Measurements from ENCODE around the gene FRMD4B.

The FRMD4B gene

GRCh38 chr3:69252141-69252540, 133.7 kb downstream of the FRMD4B start:
- TF ChIP-seq CTCF (IDR thresholded peaks at IDR 0.05; ENCODE audit: borderline replicate concordance, control extremely low read depth, extremely low read depth, insufficient read depth, missing control alignments), result no peak
- DNase-seq (ENCODE audit: low spot score), result no peak
- in situ Hi-C loops (cut with MboI; ENCODE audit: low sequenced_read_pairs, unreplicated experiment), result no loop called here

- no peak for DNase-seq (ENCODE audit: low spot score)
- in situ Hi-C loops (cut with MboI; ENCODE audit: low sequenced_read_pairs, unreplicated experiment), result no loop called here
- no peak for TF ChIP-seq CTCF (IDR thresholded peaks at IDR 0.05; ENCODE audit: borderline replicate concordance, control extremely low read depth, extremely low read depth, insufficient read depth, missing control alignments)
Measured at GRCh38 chr3:69251078-69251805, 134.6 kb downstream of the FRMD4B start.

DNA sequence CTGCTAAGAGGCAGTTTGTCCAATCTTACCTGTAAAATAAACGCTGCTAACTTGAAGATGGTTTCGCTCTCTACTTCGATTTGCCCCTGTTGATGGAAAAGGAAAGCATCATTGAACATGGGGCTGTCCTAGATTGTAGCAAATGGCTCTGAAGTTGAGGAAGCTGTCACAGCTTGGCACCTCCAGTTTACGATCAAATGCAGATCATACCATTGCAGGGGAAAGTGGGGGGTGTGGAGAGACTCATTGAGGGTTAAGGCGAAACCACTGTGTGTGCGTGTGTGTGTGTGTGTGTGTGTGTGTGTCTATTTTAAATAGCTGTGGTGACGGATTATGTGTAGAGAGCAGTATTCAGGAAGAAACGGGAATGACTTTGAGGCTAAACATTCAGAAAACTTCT, 135.9 kb downstream of the FRMD4B start:
- no peak for DNase-seq (ENCODE audit: low spot score)
- no peak for TF ChIP-seq CTCF (IDR thresholded peaks at IDR 0.05; ENCODE audit: borderline replicate concordance, control extremely low read depth, extremely low read depth, insufficient read depth, missing control alignments)
- in situ Hi-C loops (cut with MboI; ENCODE audit: low sequenced_read_pairs, unreplicated experiment), result no loop called here

DNA sequence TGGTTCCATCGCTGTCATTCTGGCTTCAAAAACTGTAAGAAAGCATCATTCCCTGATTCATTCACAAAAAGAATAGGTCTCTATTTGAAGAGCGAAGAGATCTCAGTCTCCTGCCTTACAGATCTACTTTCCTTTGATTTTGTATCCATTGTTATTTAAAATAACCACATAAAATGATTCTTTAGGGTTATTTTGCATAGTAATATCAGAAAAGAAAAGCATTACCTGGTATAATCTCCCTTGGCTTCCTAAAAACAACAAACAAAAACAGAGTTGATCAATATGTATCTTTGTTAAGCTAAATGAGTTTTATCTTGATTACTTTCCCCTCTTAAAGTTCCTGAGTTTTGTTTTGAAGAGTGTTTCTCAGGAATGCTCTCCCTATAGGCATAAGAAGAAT, 136.9 kb downstream of the FRMD4B start:
- no peak for TF ChIP-seq CTCF (IDR thresholded peaks at IDR 0.05; ENCODE audit: borderline replicate concordance, control extremely low read depth, extremely low read depth, insufficient read depth, missing control alignments)
- in situ Hi-C loops (cut with MboI; ENCODE audit: low sequenced_read_pairs, unreplicated experiment), result no loop called here
- DNase-seq (ENCODE audit: low spot score), result no peak

DNA sequence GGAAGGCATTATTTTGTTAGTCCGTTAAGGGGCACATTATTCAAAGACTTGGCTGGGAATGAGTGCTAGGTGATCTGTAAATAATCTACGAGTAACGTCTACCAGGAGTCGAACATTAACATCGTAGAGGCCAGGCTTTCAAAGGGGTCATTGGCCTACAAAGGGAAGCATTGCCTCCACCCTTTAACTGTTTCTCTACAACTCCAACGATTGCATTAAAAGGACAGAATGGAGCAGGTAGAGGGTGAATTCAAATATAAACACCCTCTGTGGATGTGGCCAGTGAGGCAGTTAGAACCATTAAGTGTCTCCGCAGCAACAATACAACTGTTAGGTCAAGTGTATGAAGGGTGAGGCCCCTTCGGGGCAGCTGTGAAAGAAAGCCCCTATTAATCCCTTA, 137.5 kb downstream of the FRMD4B start:
- no peak for TF ChIP-seq CTCF (IDR thresholded peaks at IDR 0.05; ENCODE audit: borderline replicate concordance, control extremely low read depth, extremely low read depth, insufficient read depth, missing control alignments)
- no peak for DNase-seq (ENCODE audit: low spot score)
- in situ Hi-C loops (cut with MboI; ENCODE audit: low sequenced_read_pairs, unreplicated experiment), result no loop called here

DNA sequence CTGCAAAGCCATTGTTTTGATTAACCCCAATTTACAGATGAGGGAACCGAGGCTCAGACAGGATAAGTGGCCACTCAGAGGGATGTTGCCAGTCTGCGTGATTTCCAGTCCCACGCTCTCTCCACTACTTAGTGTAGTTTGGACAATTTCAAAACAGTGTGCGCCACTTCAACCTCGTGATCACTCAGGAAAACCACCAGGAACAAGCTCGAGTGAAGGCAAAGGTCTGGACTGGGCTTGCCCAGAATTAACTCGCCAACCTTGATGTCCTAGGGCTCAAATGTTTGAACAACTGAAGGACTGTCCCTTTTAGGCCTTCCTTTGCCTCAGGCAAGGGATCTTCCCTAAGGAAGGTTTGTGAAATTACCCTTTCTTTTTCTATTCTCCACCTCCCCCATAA, 139.3 kb downstream of the FRMD4B start:
- in situ Hi-C loops (cut with MboI; ENCODE audit: low sequenced_read_pairs, unreplicated experiment), result no loop called here
- TF ChIP-seq CTCF (IDR thresholded peaks at IDR 0.05; ENCODE audit: borderline replicate concordance, control extremely low read depth, extremely low read depth, insufficient read depth, missing control alignments), result no peak
- DNase-seq (ENCODE audit: low spot score), result no peak
